NCI-H2081 (cell line): ENCODE data around the gene DYNLL2.
A peak's percentile ranks its signal among the peaks of the same experiment; 100 is the strongest.
"Not testable (repeated sequence)": the region's sequence is repeated elsewhere in the genome, so short reads cannot be mapped to it uniquely, and the experiment has no call there.

Experiments
- DNase-seq, 2 experiments: peaks; one replicate each; lab custom pipeline; 2025; lab: John Stamatoyannopoulos, UW

Gene DYNLL2

GRCh38 chr17:58073266-58073665 lies 10.0 kb upstream of the DYNLL2 start:
- not testable (repeated sequence) for DNase-seq

- DNase-seq, result not testable (repeated sequence)
Measured at GRCh38 chr17:58074406-58074805, 8.8 kb upstream of the DYNLL2 start.

GRCh38 chr17:58079300-58080033 lies 3.8 kb upstream of the DYNLL2 start:
- no peak for DNase-seq

GRCh38 chr17:58081646-58082340 lies 1.4 kb upstream of the DYNLL2 start:
- DNase-seq, result no peak

- no peak for DNase-seq
Measured at GRCh38 chr17:58082341-58082869, 814 bp upstream of the DYNLL2 start.

GRCh38 chr17:58083491-58084316 lies 485 bp downstream of the DYNLL2 start:
- peak; percentile 38 to 57 for DNase-seq

- peak; percentile 5 to 43 for DNase-seq
Measured at GRCh38 chr17:58084317-58084981, 1.2 kb downstream of the DYNLL2 start.

GRCh38 chr17:58085039-58085715 lies 2.0 kb downstream of the DYNLL2 start:
- no peak for DNase-seq

- no peak for DNase-seq
Measured at GRCh38 chr17:58086953-58087352, 3.7 kb downstream of the DYNLL2 start.

GRCh38 chr17:58088624-58089023 lies 5.4 kb downstream of the DYNLL2 start:
- DNase-seq, result no peak

- no peak for DNase-seq
Measured at GRCh38 chr17:58089111-58089510, 5.9 kb downstream of the DYNLL2 start.

- no peak for DNase-seq
Measured at GRCh38 chr17:58091024-58091567, 7.9 kb downstream of the DYNLL2 start.

- no peak for DNase-seq
Measured at GRCh38 chr17:58092101-58092796, 9.0 kb downstream of the DYNLL2 start.

GRCh38 chr17:58092797-58093385 lies 9.7 kb downstream of the DYNLL2 start:
- DNase-seq, result no peak

GRCh38 chr17:58094118-58094517 lies 10.9 kb downstream of the DYNLL2 start:
- no peak for DNase-seq

- DNase-seq, result no peak
Measured at GRCh38 chr17:58096892-58097291, 13.7 kb downstream of the DYNLL2 start.

- no peak for DNase-seq
Measured at GRCh38 chr17:58097384-58098088, 14.3 kb downstream of the DYNLL2 start.

- DNase-seq, result no peak
Measured at GRCh38 chr17:58100506-58100905, 17.3 kb downstream of the DYNLL2 start.

GRCh38 chr17:58101898-58102297 lies 18.7 kb downstream of the DYNLL2 start:
- not testable (repeated sequence) for DNase-seq
